OCI-LY3 (cell line): Measurements from ENCODE around the gene CNDP1.

ENCODE experiments used
- CTCF ChIP-seq: fragments of 200-600, 300-600 bp; sonication (generic); IDR thresholded peaks from 2 replicates; pipeline ENCODE4 v1.5.1; 2014; ENCODE audit warnings: antibody characterized with exemption, low read length, low read depth
- EZH2phosphoT487 ChIP-seq: fragments of 200-600 bp; shearing (Covaris generic); IDR thresholded peaks from 2 replicates; pipeline ENCODE4 v1.6.1; 2018; ENCODE audit warnings: antibody characterized with exemption, mixed run types, low read depth

GRCh38 chr18:74511823-74512222 lies 22.5 kb upstream of the CNDP1 start:
- TF ChIP-seq EZH2phosphoT487 (no peak), CTCF (no peak)
